ENCODE data around the gene TRH.

GRCh38 chr3:129983561-129983960 is 9.0 kb downstream of the TRH start:
- TF ChIP-seq, protein P1, sequence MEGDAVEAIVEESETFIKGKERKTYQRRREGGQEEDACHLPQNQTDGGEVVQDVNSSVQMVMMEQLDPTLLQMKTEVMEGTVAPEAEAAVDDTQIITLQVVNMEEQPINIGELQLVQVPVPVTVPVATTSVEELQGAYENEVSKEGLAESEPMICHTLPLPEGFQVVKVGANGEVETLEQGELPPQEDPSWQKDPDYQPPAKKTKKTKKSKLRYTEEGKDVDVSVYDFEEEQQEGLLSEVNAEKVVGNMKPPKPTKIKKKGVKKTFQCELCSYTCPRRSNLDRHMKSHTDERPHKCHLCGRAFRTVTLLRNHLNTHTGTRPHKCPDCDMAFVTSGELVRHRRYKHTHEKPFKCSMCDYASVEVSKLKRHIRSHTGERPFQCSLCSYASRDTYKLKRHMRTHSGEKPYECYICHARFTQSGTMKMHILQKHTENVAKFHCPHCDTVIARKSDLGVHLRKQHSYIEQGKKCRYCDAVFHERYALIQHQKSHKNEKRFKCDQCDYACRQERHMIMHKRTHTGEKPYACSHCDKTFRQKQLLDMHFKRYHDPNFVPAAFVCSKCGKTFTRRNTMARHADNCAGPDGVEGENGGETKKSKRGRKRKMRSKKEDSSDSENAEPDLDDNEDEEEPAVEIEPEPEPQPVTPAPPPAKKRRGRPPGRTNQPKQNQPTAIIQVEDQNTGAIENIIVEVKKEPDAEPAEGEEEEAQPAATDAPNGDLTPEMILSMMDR (IDR thresholded peaks at IDR 0.05; ENCODE audit: poor library complexity, severe bottlenecking): no peak
- no peak for TF ChIP-seq RAD21 (conservative IDR thresholded peaks at IDR 0.05)
- no peak for TF ChIP-seq SMC3 (conservative IDR thresholded peaks at IDR 0.05; ENCODE audit: poor library complexity)
- TF ChIP-seq EP300 (conservative IDR thresholded peaks at IDR 0.05; ENCODE audit: poor library complexity, severe bottlenecking): peak; percentile 94
- peak; percentile 92 for TF ChIP-seq POLR2AphosphoS5 (IDR thresholded peaks at IDR 0.05)
- TF ChIP-seq TAF1 (IDR thresholded peaks at IDR 0.05; ENCODE audit: low read depth): no peak
- TF ChIP-seq EZH2 (IDR thresholded peaks at IDR 0.05; ENCODE audit: borderline replicate concordance, insufficient read depth, low read length, poor library complexity, severe bottlenecking): no peak
- TF ChIP-seq MXI1 (conservative IDR thresholded peaks at IDR 0.05; ENCODE audit: poor library complexity, severe bottlenecking): no peak
- TF ChIP-seq REST (IDR thresholded peaks at IDR 0.05; ENCODE audit: borderline replicate concordance): peak; percentile 71
